ENCODE results near the gene ZNF423.

DNA sequence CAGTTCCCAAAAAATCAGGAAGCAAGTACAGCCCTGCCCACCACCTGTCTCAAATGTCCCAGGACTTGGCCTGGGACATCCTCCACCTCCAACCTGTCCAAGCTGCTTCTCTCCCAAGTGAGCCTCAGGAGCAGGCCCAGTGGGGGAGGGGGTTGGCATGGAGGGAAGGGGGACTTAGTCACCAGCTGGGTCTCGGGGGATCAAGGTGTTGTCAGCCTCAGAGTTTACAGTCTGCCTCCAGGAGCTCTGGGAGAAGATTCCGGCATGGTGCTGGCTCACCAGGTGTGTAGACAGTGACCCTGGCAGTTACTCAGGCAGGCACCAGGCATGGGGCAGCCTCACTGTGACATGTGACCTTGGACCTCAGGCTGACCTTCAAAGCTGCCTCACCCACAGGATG lies 19.7 kb downstream of the ZNF423 start:
- no peak for TF ChIP-seq POLR2A (IDR thresholded peaks at IDR 0.05)
- TF ChIP-seq, protein P1, sequence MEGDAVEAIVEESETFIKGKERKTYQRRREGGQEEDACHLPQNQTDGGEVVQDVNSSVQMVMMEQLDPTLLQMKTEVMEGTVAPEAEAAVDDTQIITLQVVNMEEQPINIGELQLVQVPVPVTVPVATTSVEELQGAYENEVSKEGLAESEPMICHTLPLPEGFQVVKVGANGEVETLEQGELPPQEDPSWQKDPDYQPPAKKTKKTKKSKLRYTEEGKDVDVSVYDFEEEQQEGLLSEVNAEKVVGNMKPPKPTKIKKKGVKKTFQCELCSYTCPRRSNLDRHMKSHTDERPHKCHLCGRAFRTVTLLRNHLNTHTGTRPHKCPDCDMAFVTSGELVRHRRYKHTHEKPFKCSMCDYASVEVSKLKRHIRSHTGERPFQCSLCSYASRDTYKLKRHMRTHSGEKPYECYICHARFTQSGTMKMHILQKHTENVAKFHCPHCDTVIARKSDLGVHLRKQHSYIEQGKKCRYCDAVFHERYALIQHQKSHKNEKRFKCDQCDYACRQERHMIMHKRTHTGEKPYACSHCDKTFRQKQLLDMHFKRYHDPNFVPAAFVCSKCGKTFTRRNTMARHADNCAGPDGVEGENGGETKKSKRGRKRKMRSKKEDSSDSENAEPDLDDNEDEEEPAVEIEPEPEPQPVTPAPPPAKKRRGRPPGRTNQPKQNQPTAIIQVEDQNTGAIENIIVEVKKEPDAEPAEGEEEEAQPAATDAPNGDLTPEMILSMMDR (IDR thresholded peaks at IDR 0.05), result no peak
